GM08714 (cell line): ENCODE results near the gene EEF2K.
A peak's percentile ranks its signal among the peaks of the same experiment; 100 is the strongest.

Experiments
- H3K4me3 ChIP-seq: fragments of 200-500 bp; sonication (Bioruptor generic); 2 replicates; pipeline ENCODE4 v1.5.1; 2014; ENCODE audit warnings: mild to moderate bottlenecking, low read length, inconsistent platforms
- ZNF274 ChIP-seq: IDR thresholded peaks from 2 replicates; pipeline ENCODE4 v1.6.1; 2012; ENCODE audit warnings: mild to moderate bottlenecking, low read depth, low read length

EEF2K gene

GRCh38 chr16:22183335-22183734 is 22.7 kb upstream of the EEF2K start:
- H3K4me3 ChIP-seq, result no peak overlapping the region
- TF ChIP-seq ZNF274, result no peak

GRCh38 chr16:22183901-22184614 is 22.0 kb upstream of the EEF2K start:
- TF ChIP-seq ZNF274, result no peak
- no peak overlapping the region for H3K4me3 ChIP-seq

- no peak for TF ChIP-seq ZNF274
These were observed 21.5 kb upstream of the EEF2K start for GRCh38 chr16:22184615-22184968.

GRCh38 chr16:22186517-22186916 is 19.6 kb upstream of the EEF2K start:
- no peak overlapping the region for H3K4me3 ChIP-seq
- no peak for TF ChIP-seq ZNF274

More at GRCh38 chr16:22184615-22184968, 21.5 kb upstream of the EEF2K start:
- H3K4me3 ChIP-seq, result no peak overlapping the region

- no peak overlapping the region for H3K4me3 ChIP-seq
- TF ChIP-seq ZNF274, result no peak
These were observed 17.8 kb upstream of the EEF2K start for GRCh38 chr16:22188267-22188594.

GRCh38 chr16:22188595-22189442 is 17.3 kb upstream of the EEF2K start:
- no peak overlapping the region; the same call in 1 of the 2 replicates for H3K4me3 ChIP-seq
- TF ChIP-seq ZNF274, result no peak

GRCh38 chr16:22189473-22190080 is 16.5 kb upstream of the EEF2K start:
- no peak for TF ChIP-seq ZNF274
- H3K4me3 ChIP-seq, result peak overlapping the region; percentile 60; the same call in 1 of the 2 replicates

- H3K4me3 ChIP-seq, result peak overlapping the region; percentile 60; the same call in 1 of the 2 replicates
- TF ChIP-seq ZNF274, result no peak
These were observed 15.8 kb upstream of the EEF2K start for GRCh38 chr16:22190081-22190775.

- no peak for TF ChIP-seq ZNF274
- peak overlapping the region; percentile 74 for H3K4me3 ChIP-seq
These were observed 15.1 kb upstream of the EEF2K start for GRCh38 chr16:22190776-22191531.

- H3K4me3 ChIP-seq, result peak overlapping the region; percentile 74
- TF ChIP-seq ZNF274, result no peak
These were observed 14.4 kb upstream of the EEF2K start for GRCh38 chr16:22191532-22192260.

GRCh38 chr16:22192261-22193062 is 13.6 kb upstream of the EEF2K start:
- no peak for TF ChIP-seq ZNF274
- peak overlapping the region; percentile 74; the same call in 1 of the 2 replicates for H3K4me3 ChIP-seq

GRCh38 chr16:22193063-22193411 is 13.0 kb upstream of the EEF2K start:
- no peak overlapping the region for H3K4me3 ChIP-seq
- no peak for TF ChIP-seq ZNF274
